Natural killer cell (primary cell): ENCODE data around the gene SERTM1. TPM values are rescaled to one million over a fixed set of nuclear protein-coding genes. Genes with fewer than 3 reads are reported as not detected.

Source experiments
- ATAC-seq, 3 donors: fragments of 150-1000 bp in 2 of 3; fragments of 200-7000 bp in 1 of 3; cut with Tn5 transposase; 1 replicate in 1 of 3; 2 replicates in 2 of 3; pipeline ENCODE4 v1.10.0; 2021; ENCODE audit warnings: mild to moderate bottlenecking in 2 of 3, moderate library complexity in 2 of 3
- DNase-seq, 2 donors: peaks; one replicate each; pipeline versions ENCODE4 v3.0.0 to v3.0.0-alpha.2; 2013 to 2021; ENCODE audit warnings: mixed read lengths in 1 of 2
- H3K27ac ChIP-seq: one replicate; pipeline ENCODE4 v1.5.1; 2013; ENCODE audit warnings: mild to moderate bottlenecking, low read length
- H3K27me3 ChIP-seq: one replicate; pipeline ENCODE4 v1.6.1; 2013; ENCODE audit warnings: low read length; ENCODE audit not compliant: control insufficient read depth, insufficient read depth
- H3K36me3 ChIP-seq: one replicate; pipeline ENCODE4 v1.6.1; 2013; ENCODE audit warnings: low read length; ENCODE audit not compliant: control insufficient read depth, insufficient read depth
- H3K4me1 ChIP-seq: one replicate; pipeline ENCODE4 v1.6.1; 2013; ENCODE audit warnings: low read length; ENCODE audit not compliant: control insufficient read depth, insufficient read depth
- H3K4me3 ChIP-seq: one replicate; pipeline ENCODE4 v1.5.1; 2013; ENCODE audit warnings: low read length
- H3K9me3 ChIP-seq: one replicate; pipeline ENCODE4 v1.6.1; 2013; ENCODE audit warnings: low read length; ENCODE audit not compliant: control insufficient read depth, insufficient read depth
- H3K27ac Mint-ChIP-seq, 2 donors: one replicate each; pipeline ENCODE4 v1.8.0; 2022; ENCODE audit warnings: mild to moderate bottlenecking in 2 of 2, mixed read lengths in 2 of 2, moderate library complexity in 1 of 2
- H3K27me3 Mint-ChIP-seq, 2 donors: one replicate each; pipeline ENCODE4 v1.8.0; 2022; ENCODE audit warnings: low read depth in 2 of 2, mixed read lengths in 2 of 2
- H3K36me3 Mint-ChIP-seq: one replicate; pipeline ENCODE4 v1.8.0; 2022; ENCODE audit warnings: mixed read lengths
- H3K4me1 Mint-ChIP-seq, 2 donors: one replicate each; pipeline ENCODE4 v1.8.0; 2022; ENCODE audit warnings: mixed read lengths in 2 of 2
- H3K4me3 Mint-ChIP-seq: one replicate; pipeline ENCODE4 v1.8.0; 2022; ENCODE audit warnings: mild to moderate bottlenecking, moderate library complexity, mixed read lengths
- H3K9me3 Mint-ChIP-seq, 2 donors: one replicate each; pipeline ENCODE4 v1.8.0; 2022; ENCODE audit warnings: mixed read lengths in 2 of 2
- CTCF ChIP-seq: fragments of 200-600 bp; IDR thresholded peaks from one replicate; pipeline ENCODE4 v1.8.0; 2022; ENCODE audit warnings: antibody characterized with exemption
- WGBS: methylation state at CpG from one replicate; pipeline ENCODE4 v1.1.7; 2013; ENCODE audit warnings: missing lambda C conversion rate; ENCODE audit not compliant: insufficient coverage; 5-methylcytosine and 5-hydroxymethylcytosine counted together
- intact Hi-C: fragments of 100-400 bp; cut with micrococcal nuclease; formaldehyde crosslinking; loops from one replicate; pipeline ENCODE4 v1.14.2; 2022
- total RNA-seq, 4 donors: library from RNA; stranded (reverse); fragments of 120-200 nt in 1 of 4; gene quantifications; one replicate each; pipeline versions ENCODE4 v1.2.3 to v1.2.4, GENCODE V29; 2013 to 2022

SERTM1 gene
- total RNA-seq, result not detected
- total RNA-seq (2013), result not detected

GRCh38 chr13:36673838-36674326, at the start of gene SERTM1:
SERTM1 (plus strand) TSS chr13:36674020; CDS start chr13:36695079, 21,059 bp downstream.
- H3K4me3 Mint-ChIP-seq, result no peak within 1 kb of the TSS

GRCh38 chr13:36628377-36629056, 45.3 kb upstream of the SERTM1 start:
- Histone ChIP-seq H3K4me3 (no peak overlapping the region), H3K4me1 (no peaks in the 10 kb centered on the region), H3K27me3 (no peaks in the 10 kb centered on the region), H3K36me3 (no peaks in the 10 kb centered on the region), H3K9me3 (no peaks in the 10 kb centered on the region), H3K27ac (no peak overlapping the region)
- intact Hi-C loops, result no loop called here
- H3K4me1 Mint-ChIP-seq, result no peaks in the 10 kb centered on the region
- DNase-seq (no peak), ATAC-seq (no peak)
- H3K4me3 Mint-ChIP-seq, result no peak overlapping the region
- no peaks in the 10 kb centered on the region for H3K36me3 Mint-ChIP-seq
- H3K9me3 Mint-ChIP-seq, result peaks cover 6 to 8% of the 10 kb centered on the region in 2 donors
- TF ChIP-seq CTCF, result no peak
- no peak overlapping the region for H3K27ac Mint-ChIP-seq
- 91% methylated on average over 4 of the region's 5 CpGs for WGBS
- H3K27me3 Mint-ChIP-seq, result peaks cover 0 to 2% of the 10 kb centered on the region in 2 donors

More at GRCh38 chr13:36673838-36674326, at the start of gene SERTM1:
- H3K36me3 Mint-ChIP-seq, result no peaks in the 10 kb centered on the region
- no peak within 1 kb of the TSS for H3K27ac ChIP-seq
- no peak within 1 kb of the TSS for H3K4me3 ChIP-seq
- H3K4me1 ChIP-seq, result peaks cover 4% of the 10 kb centered on the region
- DNase-seq (no peak), ATAC-seq (no peak)
- TF ChIP-seq CTCF, result no peak
- peaks cover 0 to 2% of the 10 kb centered on the region in 2 donors for H3K9me3 Mint-ChIP-seq
- H3K36me3 ChIP-seq, result no peaks in the 10 kb centered on the region
- no peak within 1 kb of the TSS for H3K27ac Mint-ChIP-seq
- 4% methylated on average over 56 of the region's 56 CpGs for WGBS
- peaks cover 9% of the 10 kb centered on the region for H3K27me3 ChIP-seq
- peaks cover 31 to 55% of the 10 kb centered on the region in 2 donors for H3K27me3 Mint-ChIP-seq
- H3K9me3 ChIP-seq, result no peaks in the 10 kb centered on the region
- H3K4me1 Mint-ChIP-seq, result no peaks in the 10 kb centered on the region
- intact Hi-C loops, result no loop called here

GRCh38 chr13:36629057-36629385, 44.8 kb upstream of the SERTM1 start:
- no peak for TF ChIP-seq CTCF
- ATAC-seq (no peak), DNase-seq (no peak)
- Mint-ChIP-seq H3K27me3 (peaks cover 0 to 2% of the 10 kb centered on the region in 2 donors), H3K9me3 (peaks cover 6 to 8% of the 10 kb centered on the region in 2 donors), H3K4me1 (no peaks in the 10 kb centered on the region), H3K4me3 (no peak overlapping the region), H3K36me3 (no peaks in the 10 kb centered on the region), H3K27ac (no peak overlapping the region)
- no peaks in the 10 kb centered on the region for H3K27me3 ChIP-seq
- no peak overlapping the region for H3K27ac ChIP-seq
- intact Hi-C loops, result no loop called here
- no peaks in the 10 kb centered on the region for H3K9me3 ChIP-seq
- 87% methylated on average over 2 of the region's 2 CpGs for WGBS
- H3K36me3 ChIP-seq, result no peaks in the 10 kb centered on the region
- H3K4me3 ChIP-seq, result no peak overlapping the region
- no peaks in the 10 kb centered on the region for H3K4me1 ChIP-seq
